Fibroblast of skin of scalp (primary cell): ENCODE results near the gene FAM9A.
"Not testable (repeated sequence)": the region's sequence is repeated elsewhere in the genome, so short reads cannot be mapped to it uniquely, and the experiment has no call there.

Experiments
- DNase-seq: peaks from one replicate; pipeline ENCODE4 v3.0.0-alpha.2; 2013

FAM9A gene

DNA sequence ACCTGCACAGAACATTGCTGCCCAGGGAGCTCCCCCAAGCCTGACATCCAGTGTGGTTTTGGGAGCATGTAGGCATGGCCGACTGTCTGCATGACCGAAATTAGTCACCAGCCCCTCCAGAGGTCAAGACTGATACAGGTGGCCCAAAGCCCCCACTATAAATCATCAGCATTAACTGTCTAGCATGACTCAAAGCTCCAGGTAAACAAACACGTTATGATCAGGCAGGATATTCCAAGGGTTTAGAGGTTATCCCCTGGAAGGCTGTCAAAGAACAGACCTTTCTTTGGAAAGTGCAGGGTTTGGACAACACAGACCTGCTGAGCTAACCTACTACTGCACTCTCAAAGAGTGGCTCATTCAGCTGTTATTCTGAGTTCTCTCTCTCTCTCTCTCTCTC is 2.1 kb upstream of the FAM9A start:
- DNase-seq = no peak

- DNase-seq = not testable (repeated sequence)
Observed at GRCh38 chrX:8800351-8800750, 832 bp downstream of the FAM9A start.

- DNase-seq = not testable (repeated sequence)
Observed at GRCh38 chrX:8799281-8799680, 1.9 kb downstream of the FAM9A start.

DNA sequence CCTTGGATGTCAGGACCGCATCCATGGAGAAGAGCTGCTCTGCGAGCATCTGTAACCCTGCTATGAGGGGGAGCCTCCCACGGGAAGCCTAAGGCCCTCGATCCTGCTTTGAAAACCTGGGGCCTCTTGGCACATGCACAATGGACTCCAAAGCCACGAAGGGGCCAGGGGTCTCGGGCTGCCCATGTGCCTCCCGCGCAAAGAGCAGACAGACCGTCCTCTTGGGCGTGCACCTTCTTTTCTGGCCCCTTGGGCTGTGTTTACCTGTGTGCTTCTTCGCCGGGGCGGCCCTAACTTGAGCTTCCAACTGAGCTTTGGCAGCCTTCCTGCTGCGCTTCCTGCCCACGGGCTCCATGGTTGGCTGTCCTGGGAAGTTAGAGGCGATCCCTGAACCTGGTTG is 2.5 kb downstream of the FAM9A start:
- not testable (repeated sequence) for DNase-seq

DNA sequence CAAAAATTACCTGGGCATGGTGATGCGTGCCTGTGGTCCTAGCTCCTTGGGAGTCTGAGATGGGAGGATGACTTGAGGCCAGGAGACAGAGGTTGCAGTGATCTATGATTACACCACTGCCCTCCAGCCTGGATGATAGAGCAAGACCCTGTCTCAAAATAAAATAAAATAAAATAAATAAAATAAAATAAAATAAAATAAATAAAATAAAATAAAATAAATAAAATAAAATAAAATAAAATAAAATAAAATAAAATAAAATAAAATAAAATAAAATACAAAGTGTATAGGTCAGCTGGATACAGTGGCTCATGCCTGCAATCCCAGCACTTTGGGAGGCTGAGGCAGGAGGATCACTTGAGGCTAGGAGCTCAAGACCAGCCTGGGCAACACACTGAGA is 14.1 kb downstream of the FAM9A start:
- not testable (repeated sequence) for DNase-seq

GRCh38 chrX:8784162-8784561 is 17.0 kb downstream of the FAM9A start:
- no peak for DNase-seq

GRCh38 chrX:8783714-8784098 is 17.5 kb downstream of the FAM9A start:
- DNase-seq = no peak

DNA sequence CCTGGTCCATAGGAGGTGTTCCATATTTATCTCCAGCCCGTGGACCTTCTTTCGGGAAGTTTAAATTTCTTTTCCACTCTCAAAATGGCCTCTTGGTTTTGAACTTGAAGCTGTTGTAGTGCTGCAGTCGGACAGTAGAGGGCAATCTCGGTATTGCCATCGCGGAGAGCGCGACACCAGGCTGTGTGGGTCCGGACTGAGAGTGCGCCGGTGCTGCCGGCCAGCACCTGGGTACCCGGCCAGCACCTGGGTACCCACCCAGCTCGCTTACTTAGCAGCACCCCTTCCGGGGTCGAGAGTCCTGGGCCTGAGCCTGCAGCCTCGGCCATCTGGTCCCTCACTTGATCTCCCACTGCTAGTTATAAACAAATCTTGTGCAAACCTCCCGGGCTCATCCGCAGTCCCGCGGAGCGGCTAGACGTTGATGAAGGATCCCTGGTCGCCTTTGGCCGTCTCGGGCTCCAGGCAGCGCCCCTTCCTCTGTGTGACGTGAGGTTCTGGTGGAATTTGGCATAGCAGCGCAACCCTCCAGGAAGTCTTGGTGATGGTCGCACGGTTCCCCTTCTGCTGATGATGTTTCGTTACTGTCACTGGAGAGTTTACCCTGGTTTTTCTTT is 18.0 kb downstream of the FAM9A start:
- peak; percentile 21 for DNase-seq

DNA sequence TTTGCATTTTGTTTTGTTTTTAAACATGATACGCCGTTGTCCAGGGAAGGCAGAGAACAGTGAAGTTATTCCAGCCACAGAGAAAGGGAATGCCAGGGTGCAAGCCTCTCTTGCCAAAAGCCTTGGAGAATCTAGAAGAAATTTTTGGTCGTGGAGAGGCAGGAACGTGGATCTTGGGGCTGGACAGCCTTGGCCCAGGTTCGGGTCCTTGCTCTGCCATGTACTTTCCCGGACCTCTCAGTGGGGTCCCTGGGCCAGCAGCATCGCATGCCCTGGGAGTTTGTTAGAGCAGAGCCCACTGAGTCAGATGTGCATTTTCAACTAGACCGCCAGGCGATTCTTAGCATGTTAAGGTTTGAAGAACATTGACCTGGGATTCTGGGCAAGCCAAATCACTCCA is 18.6 kb downstream of the FAM9A start:
- no peak for DNase-seq

DNA sequence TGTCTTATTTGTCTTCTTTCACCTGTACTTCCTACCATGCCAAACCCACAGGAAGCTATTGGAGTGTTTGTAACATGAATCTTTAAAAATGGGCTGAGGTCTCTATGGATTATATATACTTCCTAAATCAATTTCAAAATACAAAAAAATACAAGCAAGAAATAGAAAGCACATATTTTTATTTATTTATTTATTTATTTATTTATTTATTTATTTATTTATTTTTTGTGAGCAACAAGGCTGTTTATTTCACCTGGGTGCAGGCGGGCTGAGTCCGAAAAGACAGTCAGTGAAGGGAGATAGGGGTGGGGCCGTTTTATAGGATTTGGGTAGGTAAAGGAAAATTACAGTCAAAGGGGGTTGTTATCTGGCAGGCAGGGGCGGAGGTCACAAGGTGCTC is 19.3 kb downstream of the FAM9A start:
- not testable (repeated sequence) for DNase-seq

DNA sequence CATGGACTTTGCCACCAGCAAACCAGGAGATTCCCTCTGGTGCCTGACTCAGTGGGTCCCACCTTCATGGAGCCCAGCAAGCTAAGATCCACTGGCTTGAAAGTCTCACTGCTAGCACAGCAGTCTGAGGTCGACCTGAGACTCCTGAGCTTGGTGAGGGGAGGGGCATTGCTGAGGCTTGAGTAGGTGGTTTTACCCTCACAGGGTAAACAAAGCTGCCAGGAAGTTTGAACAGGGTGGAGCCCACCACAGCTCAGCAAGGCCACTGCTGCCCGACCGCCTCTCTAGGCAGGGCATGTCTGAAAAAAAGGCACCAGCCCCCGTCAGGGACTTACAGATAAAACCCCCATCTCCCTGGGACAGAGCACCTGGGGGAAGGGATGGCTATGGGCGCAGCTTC is 28.1 kb downstream of the FAM9A start:
- no peak for DNase-seq

DNA sequence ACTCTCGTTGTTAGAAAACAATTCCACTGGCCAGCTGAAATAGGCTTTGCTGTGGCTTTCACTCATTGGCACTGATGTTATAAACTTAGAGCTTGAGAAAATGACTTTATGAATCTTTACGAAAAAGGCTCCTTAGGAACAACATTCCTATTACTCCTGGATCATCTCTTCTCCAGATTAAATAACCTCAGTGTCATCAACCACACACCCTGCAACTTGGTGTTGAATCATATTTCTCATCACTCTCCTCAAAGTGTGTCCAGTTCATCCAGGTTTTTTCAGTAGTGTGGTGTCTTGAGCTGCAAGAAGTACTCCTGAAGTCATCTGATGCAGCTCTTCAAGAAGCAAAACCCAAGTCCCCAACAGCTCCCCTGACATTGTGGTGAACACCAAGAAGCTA is 41.2 kb downstream of the FAM9A start:
- DNase-seq = no peak

GRCh38 chrX:8758706-8759105 is 42.5 kb downstream of the FAM9A start:
- not testable (repeated sequence) for DNase-seq

DNA sequence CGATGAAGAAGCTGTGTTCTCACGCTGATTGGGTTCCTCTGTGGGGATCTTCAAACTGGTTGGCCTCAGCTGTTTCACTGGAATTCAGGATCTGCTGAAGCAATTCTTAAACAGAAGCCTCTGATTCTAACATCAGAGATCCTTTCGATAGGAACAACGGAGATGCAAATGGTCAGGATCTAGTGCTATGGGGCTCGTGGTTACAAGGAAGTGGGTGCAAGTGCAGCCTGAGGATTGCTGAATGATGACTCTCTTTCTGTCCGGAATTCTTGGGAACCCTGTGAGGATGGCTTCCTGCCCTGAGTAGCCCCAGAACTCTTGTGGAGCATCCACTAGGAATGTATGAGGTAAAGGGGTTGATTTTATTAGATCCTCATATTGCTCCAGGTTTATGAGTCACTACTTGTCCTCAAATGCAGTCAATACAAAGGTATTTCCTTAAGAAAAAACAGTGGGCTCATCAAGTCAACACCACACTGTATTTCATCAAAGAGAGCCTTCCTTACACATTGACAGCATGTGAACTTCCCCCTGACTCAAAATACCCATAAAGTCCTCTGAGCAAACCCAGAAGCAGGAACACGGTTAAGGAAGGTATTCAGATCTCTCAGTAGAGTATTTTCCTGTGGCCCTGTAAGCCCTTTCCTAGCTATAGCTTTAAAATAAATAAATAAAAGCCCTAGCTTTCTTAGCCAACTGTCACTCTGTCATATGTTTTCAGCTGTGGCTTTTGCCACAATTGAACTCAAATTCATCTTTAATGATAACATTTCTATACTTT is 43.4 kb downstream of the FAM9A start:
- DNase-seq = peak; percentile 9

- DNase-seq = no peak
Observed at GRCh38 chrX:8755813-8756212, 45.4 kb downstream of the FAM9A start.

DNA sequence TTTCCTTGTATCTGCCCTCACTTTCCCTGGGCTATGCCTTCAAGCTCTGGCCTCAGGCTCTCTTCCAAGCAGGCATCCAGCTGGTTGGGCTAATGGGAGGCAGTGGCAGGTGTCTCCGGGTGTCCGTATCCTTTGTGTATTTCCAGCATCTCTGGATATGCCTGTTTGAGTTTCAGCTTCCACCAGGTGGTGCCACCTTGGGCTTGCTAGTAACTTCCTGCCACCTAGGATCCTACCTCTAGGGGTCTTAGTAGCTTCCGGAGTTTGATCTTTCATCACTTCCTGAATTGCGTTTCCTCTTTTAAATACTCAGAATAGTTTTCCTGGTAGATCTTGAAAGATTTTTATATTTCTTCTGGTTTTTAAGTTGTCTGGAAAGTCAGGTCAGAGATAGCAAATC is 46.1 kb downstream of the FAM9A start:
- no peak for DNase-seq

DNA sequence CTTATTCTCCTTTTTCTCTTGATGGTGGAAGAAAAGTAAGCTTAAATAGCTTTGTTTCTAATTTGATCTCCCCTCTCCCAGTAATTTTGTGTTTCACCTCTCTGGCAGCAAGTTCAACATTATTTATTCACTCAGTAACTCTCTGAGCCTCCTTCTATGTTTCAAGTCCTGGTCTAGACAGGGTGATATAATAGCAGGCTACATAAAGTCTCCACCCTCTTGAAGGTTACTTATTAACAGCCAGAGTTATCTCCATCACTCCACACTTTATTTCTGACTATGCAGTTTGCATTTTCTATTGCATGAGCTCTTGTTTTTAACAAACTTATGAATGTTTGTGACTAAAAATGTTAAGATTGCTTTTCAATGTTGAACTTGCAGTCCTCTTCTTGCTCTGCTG is 51.5 kb downstream of the FAM9A start:
- no peak for DNase-seq

DNA sequence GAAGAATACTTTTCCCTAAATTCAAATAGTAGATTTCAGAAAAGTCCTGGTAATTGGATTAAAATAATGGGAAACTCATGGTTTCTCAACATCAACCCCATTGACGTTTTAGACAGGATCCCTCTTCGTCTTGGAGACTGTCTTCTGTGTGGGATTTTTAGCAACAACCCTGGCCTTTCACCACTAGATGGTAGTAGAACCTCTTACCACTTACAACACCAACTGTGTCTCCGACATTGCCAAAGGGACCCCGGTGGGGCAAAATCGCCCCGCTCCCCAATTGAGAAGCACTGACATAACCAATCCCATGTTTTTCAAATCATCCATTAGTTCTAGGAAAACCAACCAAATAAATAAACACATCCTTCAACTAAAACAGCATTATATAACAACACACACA is 52.3 kb downstream of the FAM9A start:
- DNase-seq = peak; percentile 19

GRCh38 chrX:8743126-8743732 is 58.0 kb downstream of the FAM9A start:
- peak; percentile 24 for DNase-seq

GRCh38 chrX:8741981-8742380 is 59.2 kb downstream of the FAM9A start:
- no peak for DNase-seq
